Measurements from ENCODE around the gene ZNF597. TPM values are rescaled to one million over a fixed set of nuclear protein-coding genes. Genes with fewer than 3 reads are reported as not detected.

ZNF597 gene, protein sequence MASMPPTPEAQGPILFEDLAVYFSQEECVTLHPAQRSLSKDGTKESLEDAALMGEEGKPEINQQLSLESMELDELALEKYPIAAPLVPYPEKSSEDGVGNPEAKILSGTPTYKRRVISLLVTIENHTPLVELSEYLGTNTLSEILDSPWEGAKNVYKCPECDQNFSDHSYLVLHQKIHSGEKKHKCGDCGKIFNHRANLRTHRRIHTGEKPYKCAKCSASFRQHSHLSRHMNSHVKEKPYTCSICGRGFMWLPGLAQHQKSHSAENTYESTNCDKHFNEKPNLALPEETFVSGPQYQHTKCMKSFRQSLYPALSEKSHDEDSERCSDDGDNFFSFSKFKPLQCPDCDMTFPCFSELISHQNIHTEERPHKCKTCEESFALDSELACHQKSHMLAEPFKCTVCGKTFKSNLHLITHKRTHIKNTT
- 1.1 and 1.2 TPM in 2 replicates for total RNA-seq

DNA sequence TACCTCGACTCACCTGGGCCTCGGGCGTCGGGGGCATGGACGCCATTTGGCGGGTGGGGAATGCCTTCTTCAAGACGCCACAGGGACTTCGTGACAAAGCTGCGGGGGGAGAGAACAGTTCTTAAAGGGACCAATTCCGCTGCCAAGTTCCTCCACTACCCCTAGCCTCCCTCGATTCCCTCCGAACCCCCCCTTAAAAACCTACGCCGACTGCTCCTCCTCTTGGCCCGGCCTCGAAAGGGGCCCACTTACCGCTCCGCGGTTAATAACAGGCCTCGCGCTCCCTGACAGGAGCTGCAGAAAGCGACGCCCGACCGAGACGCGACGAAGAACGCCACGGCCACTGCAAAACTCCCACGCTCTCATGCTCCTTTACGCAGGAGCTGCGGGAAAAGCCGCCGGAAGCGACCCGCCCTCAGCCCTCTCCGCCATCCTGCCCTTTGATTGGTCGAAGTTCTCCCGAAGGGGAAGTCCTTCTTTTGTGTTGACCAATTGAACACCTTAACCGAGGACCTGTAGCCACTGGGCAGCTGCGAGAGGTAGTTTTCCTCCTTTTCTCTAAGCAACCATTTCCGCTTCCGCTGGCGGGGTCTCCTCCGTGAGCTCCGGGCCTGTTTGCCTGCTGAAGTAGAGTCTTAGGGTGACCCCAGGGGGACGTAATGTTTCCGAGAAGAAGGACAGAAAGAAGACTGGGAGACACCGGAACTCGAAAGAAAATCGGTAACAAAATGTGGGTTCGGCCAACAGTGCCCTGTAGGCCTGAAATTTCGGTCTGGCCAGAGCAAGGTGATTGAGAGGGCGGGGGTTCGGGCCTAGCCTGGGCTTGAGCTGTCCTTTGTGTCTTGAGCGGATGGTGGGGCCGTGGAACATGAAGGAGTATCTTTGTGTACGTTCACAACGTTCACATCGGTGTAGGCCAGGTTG lies at the start of gene ZNF597, which contains the start of gene NAA60:
Gene ZNF597 (minus strand): TSS at position 397 of the 924 bp plus-strand sequence. CDS start 351 bp downstream, at position 46.
Gene NAA60 (plus strand): TSS at position 573 of the 924 bp plus-strand sequence. CDS start 32,548 bp downstream, outside the sequence.

GRCh38 chr16:3400779-3401688 lies 42.3 kb downstream of the ZNF597 start, which contains the start of the genes ZNF174 and ZSCAN32:
ZNF174 (plus strand) TSS chr16:3401215; CDS start chr16:3402005, 790 bp downstream.
ZSCAN32 (minus strand) TSS chr16:3401004; CDS start chr16:3397557, 3,447 bp downstream.

Other genes with a start within 250 kb of the ZNF597 start
- gene ZNF200, start 208.3 kb downstream of the ZNF597 start, total RNA-seq = 1.2 and 2.7 TPM in 2 replicates
- 0.53 and 1.2 TPM in 2 replicates for gene MEFV, start 186.9 kb downstream of the ZNF597 start, total RNA-seq
- 27.1 and 32.0 TPM in 2 replicates for gene ZNF263, start 160.0 kb downstream of the ZNF597 start, total RNA-seq
- 1.2 and 2.3 TPM in 2 replicates for gene TIGD7, start 138.1 kb downstream of the ZNF597 start, total RNA-seq
- 3.2 and 12.2 TPM in 2 replicates for gene ZNF75A, start 138.0 kb downstream of the ZNF597 start, total RNA-seq
- gene OR2C1, start 87.6 kb downstream of the ZNF597 start, total RNA-seq = not detected in 2 replicates
- gene ZSCAN32, start 42.5 kb downstream of the ZNF597 start, total RNA-seq = 7.1 and 10.4 TPM in 2 replicates
- 6.6 and 9.6 TPM in 2 replicates for gene ZNF174, start 42.3 kb downstream of the ZNF597 start, total RNA-seq
- gene NAA60, start 176 bp upstream of the ZNF597 start, total RNA-seq = 9.5 and 11.3 TPM in 2 replicates
- not detected in 2 replicates for gene C16orf90, start 52.0 kb upstream of the ZNF597 start, total RNA-seq
- 17.9 and 23.2 TPM in 2 replicates for gene CLUAP1, start 57.5 kb upstream of the ZNF597 start, total RNA-seq
- not detected in 2 replicates for gene NLRC3, start 133.9 kb upstream of the ZNF597 start, total RNA-seq
- gene SLX4, start 168.1 kb upstream of the ZNF597 start, total RNA-seq = 5.7 and 6.1 TPM in 2 replicates
- 3.5 and 7.2 TPM in 2 replicates for gene DNASE1, start 211.2 kb upstream of the ZNF597 start, total RNA-seq